ENCODE measurements around the gene TIAM2. TPM values are rescaled to one million over a fixed set of nuclear protein-coding genes. Genes with fewer than 3 reads are reported as not detected.

The TIAM2 gene
- total and polyA plus RNA-seq, 9 of the 15 experiments (the other 6 are each of a cell fraction or from before 2014, with no cell fraction given): 0.73 to 6.5 (median 4.3) TPM

DNA sequence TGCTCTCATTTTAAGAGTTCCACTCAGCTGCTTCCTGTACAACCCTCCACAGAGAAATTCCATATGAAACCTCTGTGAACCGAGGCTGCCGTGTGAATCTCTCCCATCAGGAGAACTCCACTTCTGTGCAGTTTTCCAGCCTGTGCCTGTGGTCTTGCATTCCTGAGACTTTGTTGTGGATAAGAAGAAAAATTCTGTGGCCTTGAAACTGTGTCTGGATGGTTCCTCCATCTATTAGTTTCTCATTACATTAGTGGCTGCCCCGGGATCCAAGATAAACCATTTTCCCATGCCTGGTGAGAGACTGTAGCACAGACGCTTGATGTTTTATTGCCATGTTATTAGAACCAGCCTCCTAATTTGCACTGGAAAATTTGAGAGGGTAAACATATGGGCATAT is 40.8 kb upstream of the TIAM2 start (continued):
- TF ChIP-seq KAT8 (IDR thresholded peaks at IDR 0.05; ENCODE audit: low read depth): no peak

DNA sequence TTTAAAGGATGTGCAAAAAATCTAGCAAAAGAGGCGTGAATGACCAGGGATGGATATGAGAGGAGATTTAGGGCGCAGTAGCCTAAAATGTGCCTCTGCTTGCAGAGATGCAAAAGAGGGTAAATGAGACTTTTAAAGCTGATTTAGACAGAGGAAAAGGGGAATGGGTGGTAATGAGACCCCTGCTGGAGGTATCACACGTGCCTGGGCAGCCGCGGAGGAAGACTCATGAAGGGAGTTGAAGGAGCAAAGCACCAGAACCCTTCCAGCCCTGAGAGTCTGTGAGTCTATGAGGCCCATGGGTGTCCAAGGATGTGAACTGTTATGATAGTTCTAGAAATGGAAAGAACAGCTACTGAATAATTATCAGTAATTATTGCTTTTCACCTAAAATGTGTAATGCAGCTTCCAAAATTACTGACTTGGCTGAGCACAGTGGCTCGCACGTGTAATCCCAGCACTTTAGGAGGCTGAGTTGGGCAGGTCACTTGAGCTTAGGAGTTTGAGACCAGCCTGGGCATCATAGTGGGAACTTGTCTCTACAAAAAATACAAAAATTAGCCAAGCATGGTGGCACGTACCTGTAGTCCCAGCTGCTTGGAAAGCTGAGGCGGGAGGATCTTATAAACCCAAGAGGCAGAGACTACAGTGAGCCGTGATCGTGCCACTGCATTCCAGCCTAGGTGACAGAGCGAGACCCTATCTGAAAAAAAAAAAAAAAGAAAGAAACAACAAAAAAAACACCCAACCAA is 38.2 kb upstream of the TIAM2 start:
- FAIRE-seq (no peak), ATAC-seq (no peak), DNase-seq (ENCODE audit: extremely low read depth in 1 of 4, low spot score in 3 of 4) (no peak)
- Histone ChIP-seq H3K4me3 (no peak overlapping the region), H3K9me1 (ENCODE audit: control insufficient read depth, insufficient read depth, low read length) (no peaks in the 10 kb centered on the region), H4K20me1 (replicated peaks; ENCODE audit: control insufficient read depth, insufficient read depth, low read length) (no peaks in the 10 kb centered on the region), H3K36me3 (ENCODE audit: control insufficient read depth, insufficient read depth, low read length) (no peaks in the 10 kb centered on the region), H3K4me2 (ENCODE audit: insufficient read depth, low read length) (no peak overlapping the region), H3K79me2 (ENCODE audit: control insufficient read depth, insufficient read depth, low read length) (no peaks in the 10 kb centered on the region), H3K4me1 (replicated peaks in 1 of 2; ENCODE audit: control insufficient read depth in 2 of 2, insufficient read depth in 2 of 2, low read length in 2 of 2) (peaks cover 0 to 3% of the 10 kb centered on the region in 2 experiments; a peak in 4 of 5 replicates), H3K27ac (ENCODE audit: extremely low read depth, low read depth, low read length) (no peak overlapping the region), H2AFZ (ENCODE audit: low read depth, low read length) (no peak overlapping the region), H3K9ac (ENCODE audit: insufficient read depth in 1 of 2, low read depth in 2 of 2, low read length in 2 of 2) (no peak overlapping the region), H3K9me3 (replicated peaks; ENCODE audit: control insufficient read depth, insufficient read depth, low read depth, low read length) (no peaks in the 10 kb centered on the region), H3K27me3 (ENCODE audit: control insufficient read depth in 2 of 2, insufficient read depth in 2 of 2, low read length in 2 of 2) (no peaks in the 10 kb centered on the region)
- WGBS (ENCODE audit: insufficient coverage, low coverage, missing lambda C conversion rate): 52% methylated on average over 12 of the region's 12 CpGs
- CTCF ChIA-PET (ENCODE audit: low intra/inter-chr PET ratio): no interaction called here
- in situ Hi-C loops (cut with MboI) (no loop called here), intact Hi-C loops (cut with micrococcal nuclease) (no loop called here)
- TF ChIP-seq, protein P1, sequence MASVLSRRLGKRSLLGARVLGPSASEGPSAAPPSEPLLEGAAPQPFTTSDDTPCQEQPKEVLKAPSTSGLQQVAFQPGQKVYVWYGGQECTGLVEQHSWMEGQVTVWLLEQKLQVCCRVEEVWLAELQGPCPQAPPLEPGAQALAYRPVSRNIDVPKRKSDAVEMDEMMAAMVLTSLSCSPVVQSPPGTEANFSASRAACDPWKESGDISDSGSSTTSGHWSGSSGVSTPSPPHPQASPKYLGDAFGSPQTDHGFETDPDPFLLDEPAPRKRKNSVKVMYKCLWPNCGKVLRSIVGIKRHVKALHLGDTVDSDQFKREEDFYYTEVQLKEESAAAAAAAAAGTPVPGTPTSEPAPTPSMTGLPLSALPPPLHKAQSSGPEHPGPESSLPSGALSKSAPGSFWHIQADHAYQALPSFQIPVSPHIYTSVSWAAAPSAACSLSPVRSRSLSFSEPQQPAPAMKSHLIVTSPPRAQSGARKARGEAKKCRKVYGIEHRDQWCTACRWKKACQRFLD (CRISPR knock-in tag; IDR thresholded peaks at IDR 0.05): no peak
- TF ChIP-seq TEAD4 (IDR thresholded peaks at IDR 0.05; ENCODE audit: low read length) (no peak), TEAD4 (CRISPR knock-in tag; IDR thresholded peaks at IDR 0.05; ENCODE audit: borderline replicate concordance) (no peak), HLTF (IDR thresholded peaks at IDR 0.05) (no peak), PML (IDR thresholded peaks at IDR 0.05; ENCODE audit: low read length) (no peak), SRSF7 (optimal IDR thresholded peaks at IDR 0.05; ENCODE audit: low read depth, low read length) (no peak), GTF2E2 (tag; IDR thresholded peaks at IDR 0.05) (no peak), ATF7 (IDR thresholded peaks at IDR 0.05) (no peak), FOS (IDR thresholded peaks at IDR 0.05; ENCODE audit: extremely low read depth, insufficient read length) (no peak), STAG1 (CRISPR knock-in tag; IDR thresholded peaks at IDR 0.05; ENCODE audit: borderline replicate concordance) (no peak), MIER1 (IDR thresholded peaks at IDR 0.05; ENCODE audit: low read depth) (no peak), NFIC (IDR thresholded peaks at IDR 0.05) (no peak), RUNX1 (IDR thresholded peaks at IDR 0.05; ENCODE audit: low read depth) (no peak), SMARCA5 (IDR thresholded peaks at IDR 0.05) (no peak), ZNF311 (CRISPR knock-in tag; IDR thresholded peaks at IDR 0.05) (no peak), EZH2 (IDR thresholded peaks at IDR 0.05; ENCODE audit: borderline replicate concordance, low read depth, low read length) (no peak)
- TF ChIP-seq, protein P2, sequence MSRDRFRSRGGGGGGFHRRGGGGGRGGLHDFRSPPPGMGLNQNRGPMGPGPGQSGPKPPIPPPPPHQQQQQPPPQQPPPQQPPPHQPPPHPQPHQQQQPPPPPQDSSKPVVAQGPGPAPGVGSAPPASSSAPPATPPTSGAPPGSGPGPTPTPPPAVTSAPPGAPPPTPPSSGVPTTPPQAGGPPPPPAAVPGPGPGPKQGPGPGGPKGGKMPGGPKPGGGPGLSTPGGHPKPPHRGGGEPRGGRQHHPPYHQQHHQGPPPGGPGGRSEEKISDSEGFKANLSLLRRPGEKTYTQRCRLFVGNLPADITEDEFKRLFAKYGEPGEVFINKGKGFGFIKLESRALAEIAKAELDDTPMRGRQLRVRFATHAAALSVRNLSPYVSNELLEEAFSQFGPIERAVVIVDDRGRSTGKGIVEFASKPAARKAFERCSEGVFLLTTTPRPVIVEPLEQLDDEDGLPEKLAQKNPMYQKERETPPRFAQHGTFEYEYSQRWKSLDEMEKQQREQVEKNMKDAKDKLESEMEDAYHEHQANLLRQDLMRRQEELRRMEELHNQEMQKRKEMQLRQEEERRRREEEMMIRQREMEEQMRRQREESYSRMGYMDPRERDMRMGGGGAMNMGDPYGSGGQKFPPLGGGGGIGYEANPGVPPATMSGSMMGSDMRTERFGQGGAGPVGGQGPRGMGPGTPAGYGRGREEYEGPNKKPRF (IDR thresholded peaks at IDR 0.05; ENCODE audit: low read depth, low read length): no peak
- BruUV-seq (replicated peaks): no TSS peak
- POLR2A ChIA-PET: no interaction called here

Measured in K562 (cell line).